HL-60 (cell line): Measurements from ENCODE around the gene TINAGL1.

Experiments
- DNase-seq, 2 experiments: peaks; one replicate each; pipeline ENCODE4 v3.0.0-alpha.2; 2010 to 2020; ENCODE audit warnings: low read depth in 1 of 2, low spot score in 1 of 2
- H3K27ac ChIP-seq: fragments of 250-450 bp; sonication (Bioruptor Pico); replicated peaks from 2 replicates; pipeline ENCODE4 v1.5.1; 2020; ENCODE audit warnings: mild to moderate bottlenecking, moderate library complexity
- H3K27me3 ChIP-seq: fragments of 250-450 bp; sonication (Bioruptor Pico); 2 replicates; pipeline ENCODE4 v1.5.1; 2021; ENCODE audit warnings: mild to moderate bottlenecking, moderate library complexity; ENCODE audit not compliant: insufficient read depth, poor library complexity, severe bottlenecking
- H3K4me3 ChIP-seq: replicated peaks from 2 replicates; pipeline ENCODE4 v1.5.1; 2011; ENCODE audit warnings: mild to moderate bottlenecking, control low read depth, low read length; ENCODE audit not compliant: insufficient read depth
- CTCF ChIP-seq: IDR thresholded peaks from one replicate; pipeline ENCODE4 v1.5.1; 2011; ENCODE audit warnings: low read length, control low read depth, inconsistent platforms; ENCODE audit not compliant: insufficient read depth
- GABPA ChIP-seq: IDR thresholded peaks from 2 replicates; pipeline ENCODE4 v1.6.1; 2012; ENCODE audit warnings: low read depth
- POLR2AphosphoS5 ChIP-seq: IDR thresholded peaks from 2 replicates; pipeline ENCODE4 v1.6.1; 2012; ENCODE audit warnings: low read depth
- REST ChIP-seq: IDR thresholded peaks from 2 replicates; pipeline ENCODE4 v1.6.1; 2012; ENCODE audit warnings: low read depth; ENCODE audit not compliant: insufficient replicate concordance
- SPI1 ChIP-seq: IDR thresholded peaks from 2 replicates; pipeline ENCODE4 v1.6.1; 2012; ENCODE audit warnings: low read depth, mild to moderate bottlenecking, borderline replicate concordance

The TINAGL1 gene

GRCh38 chr1:31614414-31615005, 38.2 kb downstream of the TINAGL1 start:
- DNase-seq, result no peak
- TF ChIP-seq REST, result no peak
- TF ChIP-seq CTCF, result no peak
- no peak for TF ChIP-seq GABPA
- no peak for TF ChIP-seq SPI1
- TF ChIP-seq POLR2AphosphoS5, result no peak
- no peak overlapping the region for H3K4me3 ChIP-seq
- no peak overlapping the region for H3K27ac ChIP-seq
- H3K27me3 ChIP-seq, result peaks cover 19% of the 10 kb centered on the region

GRCh38 chr1:31615414-31615813, 39.1 kb downstream of the TINAGL1 start:
- H3K27me3 ChIP-seq, result peaks cover 19% of the 10 kb centered on the region
- no peak overlapping the region for H3K27ac ChIP-seq
- TF ChIP-seq REST, result no peak
- no peak for TF ChIP-seq CTCF
- no peak for TF ChIP-seq POLR2AphosphoS5
- TF ChIP-seq GABPA, result no peak
- no peak for TF ChIP-seq SPI1
- DNase-seq, result no peak
- H3K4me3 ChIP-seq, result no peak overlapping the region

DNA sequence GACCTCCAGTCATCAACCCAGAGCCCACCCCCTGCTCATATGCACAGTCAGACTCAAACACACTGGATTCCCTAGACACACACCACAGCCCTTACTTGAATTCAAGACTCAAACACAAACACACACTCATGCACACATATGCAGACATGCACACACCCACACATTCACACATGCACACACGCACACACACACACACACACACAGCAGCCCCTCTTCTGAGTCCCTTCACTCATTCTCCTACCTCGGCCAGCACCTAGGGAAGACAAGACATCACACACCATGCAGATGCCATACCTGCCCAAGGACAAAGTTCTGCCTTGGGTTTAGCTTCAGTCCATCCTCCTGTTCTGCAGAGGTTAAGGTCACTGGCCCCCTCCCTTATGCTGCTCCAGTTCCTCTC, 39.6 kb downstream of the TINAGL1 start:
- no peak overlapping the region for H3K27ac ChIP-seq
- no peak for DNase-seq
- no peak for TF ChIP-seq CTCF
- no peak for TF ChIP-seq GABPA
- TF ChIP-seq REST, result no peak
- no peak for TF ChIP-seq POLR2AphosphoS5
- no peak for TF ChIP-seq SPI1
- H3K4me3 ChIP-seq, result no peak overlapping the region
- H3K27me3 ChIP-seq, result peaks cover 19% of the 10 kb centered on the region
